Vagina (tissue), 2 donors: ENCODE measurements around the gene BIRC7.

ENCODE experiments used
- CTCF ChIP-seq, 3 experiments: fragments of 450-650 bp in 2 of 3; fragments of 200-600 bp in 1 of 3; sonication (generic) in 1 of 3; IDR thresholded peaks; one replicate each; pipeline ENCODE4 v1.5.1; 2017 to 2019; ENCODE audit warnings: antibody characterized with exemption in 3 of 3, mild to moderate bottlenecking in 2 of 3, moderate library complexity in 2 of 3
- POLR2A ChIP-seq, 2 donors: fragments of 450-650 bp; IDR thresholded peaks; one replicate each; pipeline ENCODE4 v1.6.1; 2017; ENCODE audit warnings: antibody characterized with exemption in 2 of 2, mild to moderate bottlenecking in 2 of 2, moderate library complexity in 2 of 2
- POLR2AphosphoS5 ChIP-seq, 2 donors: sonication (generic); formaldehyde crosslinking; IDR thresholded peaks; one replicate each; pipeline ENCODE4 v1.9.0; 2017; ENCODE audit warnings: antibody characterized with exemption in 2 of 2, mild to moderate bottlenecking in 2 of 2, low read depth in 1 of 2; ENCODE audit not compliant: insufficient read depth in 1 of 2

GRCh38 chr20:63212393-63212730 lies 23.3 kb upstream of the BIRC7 start:
- TF ChIP-seq CTCF (IDR thresholded peaks at IDR 0.05) (no peak), POLR2AphosphoS5 (IDR thresholded peaks at IDR 0.05; ENCODE audit: insufficient read depth in 1 of 2, low read depth in 1 of 2) (no peak), POLR2A (IDR thresholded peaks at IDR 0.05) (no peak)
